ENCODE data around the gene EIF4E1B.

Gene EIF4E1B

DNA sequence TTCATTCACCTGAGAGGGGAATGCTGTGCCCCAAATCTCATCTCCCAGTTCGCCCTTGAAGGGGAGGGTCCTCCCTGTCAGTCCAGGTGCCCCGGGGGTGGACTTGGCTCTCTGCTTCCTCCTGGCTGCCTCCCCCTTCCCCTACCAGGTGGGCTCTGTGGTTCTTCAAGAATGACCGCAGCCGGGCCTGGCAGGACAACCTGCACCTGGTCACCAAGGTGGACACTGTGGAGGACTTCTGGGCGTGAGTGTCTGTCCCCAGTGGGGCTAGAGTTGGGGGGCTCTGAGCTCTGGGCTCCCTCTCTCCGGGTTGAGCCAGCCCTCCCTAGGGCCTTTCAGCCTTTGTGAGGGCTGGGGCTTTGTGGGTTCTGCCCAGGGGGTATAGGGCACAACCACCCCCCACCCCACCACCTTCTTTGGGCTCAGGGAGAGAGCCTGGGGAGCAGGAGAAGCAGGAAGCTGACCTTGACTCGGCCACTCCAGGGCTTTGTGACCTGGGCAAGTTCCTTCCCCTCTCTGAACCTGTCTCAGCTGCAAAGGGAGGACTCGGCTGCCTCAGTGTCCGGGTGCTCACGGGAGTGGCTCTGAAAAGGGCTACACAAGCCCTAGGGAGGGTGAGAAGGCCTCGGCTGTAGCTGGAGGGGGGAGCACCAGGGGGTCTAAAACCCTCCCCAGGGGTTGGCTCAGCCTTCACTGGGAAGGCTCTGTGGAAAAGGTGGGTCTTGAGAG, 13.2 kb downstream of the EIF4E1B start:
- Histone ChIP-seq H3K4me3 (IDR thresholded peaks at IDR 0.05; ENCODE audit: insufficient read depth, low read depth, low read length) (no peak overlapping the region), H3K4me1 (ENCODE audit: low read depth, poor library complexity, severe bottlenecking) (peaks cover 10% of the 10 kb centered on the region), H3K4me2 (no peak overlapping the region), H4K20me1 (ENCODE audit: insufficient read depth) (no peaks in the 10 kb centered on the region), H3K27me3 (ENCODE audit: insufficient read depth, low read depth) (no peaks in the 10 kb centered on the region), H3K9ac (no peak overlapping the region), H3K79me2 (ENCODE audit: insufficient read depth, low read depth) (no peaks in the 10 kb centered on the region), H3K27ac (no peak overlapping the region), H2AFZ (ENCODE audit: low read depth) (no peak overlapping the region), H3K36me3 (ENCODE audit: insufficient read depth) (no peaks in the 10 kb centered on the region)
- TF ChIP-seq, protein P1, sequence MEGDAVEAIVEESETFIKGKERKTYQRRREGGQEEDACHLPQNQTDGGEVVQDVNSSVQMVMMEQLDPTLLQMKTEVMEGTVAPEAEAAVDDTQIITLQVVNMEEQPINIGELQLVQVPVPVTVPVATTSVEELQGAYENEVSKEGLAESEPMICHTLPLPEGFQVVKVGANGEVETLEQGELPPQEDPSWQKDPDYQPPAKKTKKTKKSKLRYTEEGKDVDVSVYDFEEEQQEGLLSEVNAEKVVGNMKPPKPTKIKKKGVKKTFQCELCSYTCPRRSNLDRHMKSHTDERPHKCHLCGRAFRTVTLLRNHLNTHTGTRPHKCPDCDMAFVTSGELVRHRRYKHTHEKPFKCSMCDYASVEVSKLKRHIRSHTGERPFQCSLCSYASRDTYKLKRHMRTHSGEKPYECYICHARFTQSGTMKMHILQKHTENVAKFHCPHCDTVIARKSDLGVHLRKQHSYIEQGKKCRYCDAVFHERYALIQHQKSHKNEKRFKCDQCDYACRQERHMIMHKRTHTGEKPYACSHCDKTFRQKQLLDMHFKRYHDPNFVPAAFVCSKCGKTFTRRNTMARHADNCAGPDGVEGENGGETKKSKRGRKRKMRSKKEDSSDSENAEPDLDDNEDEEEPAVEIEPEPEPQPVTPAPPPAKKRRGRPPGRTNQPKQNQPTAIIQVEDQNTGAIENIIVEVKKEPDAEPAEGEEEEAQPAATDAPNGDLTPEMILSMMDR (conservative IDR thresholded peaks at IDR 0.05; ENCODE audit: low read depth, low read length): no peak

DNA sequence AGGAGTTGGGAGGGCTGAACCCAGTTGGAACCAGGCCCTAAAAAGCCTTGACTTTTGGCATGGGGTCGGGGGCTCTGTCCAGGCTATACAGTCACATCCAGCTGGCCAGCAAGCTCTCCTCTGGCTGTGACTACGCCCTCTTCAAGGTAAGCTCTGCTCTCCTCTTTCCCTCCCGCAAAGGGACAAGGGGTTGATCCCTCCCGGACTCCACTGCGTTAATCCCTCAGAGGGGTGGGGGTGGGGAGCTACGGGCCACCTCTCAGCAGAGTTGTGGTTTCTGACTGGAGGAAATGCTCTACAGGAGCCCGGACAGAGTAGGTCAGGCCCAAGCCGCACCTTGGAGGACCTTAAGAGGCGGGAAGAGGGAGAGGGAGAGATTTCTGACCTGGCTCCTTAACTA, 13.8 kb downstream of the EIF4E1B start:
- TF ChIP-seq, protein P1 (conservative IDR thresholded peaks at IDR 0.05; ENCODE audit: low read depth, low read length): no peak
- H2AFZ ChIP-seq (ENCODE audit: low read depth): no peak overlapping the region
- no peak overlapping the region for H3K9ac ChIP-seq
- peaks cover 15% of the 10 kb centered on the region for H3K4me1 ChIP-seq (ENCODE audit: low read depth, poor library complexity, severe bottlenecking)
- H4K20me1 ChIP-seq (ENCODE audit: insufficient read depth): no peaks in the 10 kb centered on the region
- no peaks in the 10 kb centered on the region for H3K36me3 ChIP-seq (ENCODE audit: insufficient read depth)
- H3K79me2 ChIP-seq (ENCODE audit: insufficient read depth, low read depth): no peaks in the 10 kb centered on the region
- H3K27me3 ChIP-seq (ENCODE audit: insufficient read depth, low read depth): no peaks in the 10 kb centered on the region
- no peak overlapping the region for H3K4me3 ChIP-seq (IDR thresholded peaks at IDR 0.05; ENCODE audit: insufficient read depth, low read depth, low read length)
- H3K27ac ChIP-seq: no peak overlapping the region
- no peak overlapping the region for H3K4me2 ChIP-seq

DNA sequence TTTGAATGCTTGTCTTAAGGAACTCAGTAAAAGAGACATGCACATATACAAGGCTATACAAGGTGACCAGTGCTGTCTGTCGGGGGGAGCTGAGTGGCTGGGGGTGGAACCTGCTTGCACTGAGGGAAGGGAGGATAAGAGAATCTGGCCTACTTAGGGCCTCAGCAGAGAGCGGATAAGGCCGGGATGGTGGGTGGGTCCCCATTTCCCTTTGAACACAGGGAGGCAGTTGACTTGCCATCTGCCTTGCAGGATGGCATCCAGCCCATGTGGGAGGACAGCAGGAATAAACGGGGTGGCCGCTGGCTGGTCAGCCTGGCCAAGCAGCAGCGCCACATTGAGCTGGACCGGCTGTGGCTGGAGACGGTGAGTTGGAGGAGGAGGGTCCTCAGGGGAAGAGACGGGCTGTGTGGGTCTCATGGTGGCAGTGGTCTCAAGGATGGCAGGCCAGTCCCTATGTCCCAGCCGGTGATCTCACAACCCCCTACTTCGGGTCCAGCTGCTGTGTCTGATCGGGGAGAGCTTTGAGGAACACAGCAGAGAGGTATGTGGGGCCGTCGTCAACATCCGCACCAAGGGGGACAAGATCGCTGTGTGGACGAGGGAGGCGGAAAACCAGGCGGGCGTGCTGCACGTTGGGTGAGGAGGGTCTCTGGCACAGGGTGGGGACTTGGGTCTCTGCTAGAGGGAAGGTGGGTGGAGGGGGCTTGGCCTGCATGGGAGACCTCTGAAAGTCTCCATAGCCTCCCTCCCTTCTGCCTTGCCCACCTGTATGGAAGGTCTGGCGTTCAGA, 14.6 kb downstream of the EIF4E1B start:
- Histone ChIP-seq H3K4me3 (IDR thresholded peaks at IDR 0.05; ENCODE audit: insufficient read depth, low read depth, low read length) (no peak overlapping the region), H3K4me1 (ENCODE audit: low read depth, poor library complexity, severe bottlenecking) (peaks cover 15% of the 10 kb centered on the region), H3K27me3 (ENCODE audit: insufficient read depth, low read depth) (no peaks in the 10 kb centered on the region), H2AFZ (ENCODE audit: low read depth) (no peak overlapping the region), H3K9ac (no peak overlapping the region), H3K79me2 (ENCODE audit: insufficient read depth, low read depth) (no peaks in the 10 kb centered on the region), H3K36me3 (ENCODE audit: insufficient read depth) (no peaks in the 10 kb centered on the region), H3K27ac (no peak overlapping the region), H3K4me2 (no peak overlapping the region), H4K20me1 (ENCODE audit: insufficient read depth) (no peaks in the 10 kb centered on the region)
- TF ChIP-seq, protein P1 (conservative IDR thresholded peaks at IDR 0.05; ENCODE audit: low read depth, low read length): no peak

DNA sequence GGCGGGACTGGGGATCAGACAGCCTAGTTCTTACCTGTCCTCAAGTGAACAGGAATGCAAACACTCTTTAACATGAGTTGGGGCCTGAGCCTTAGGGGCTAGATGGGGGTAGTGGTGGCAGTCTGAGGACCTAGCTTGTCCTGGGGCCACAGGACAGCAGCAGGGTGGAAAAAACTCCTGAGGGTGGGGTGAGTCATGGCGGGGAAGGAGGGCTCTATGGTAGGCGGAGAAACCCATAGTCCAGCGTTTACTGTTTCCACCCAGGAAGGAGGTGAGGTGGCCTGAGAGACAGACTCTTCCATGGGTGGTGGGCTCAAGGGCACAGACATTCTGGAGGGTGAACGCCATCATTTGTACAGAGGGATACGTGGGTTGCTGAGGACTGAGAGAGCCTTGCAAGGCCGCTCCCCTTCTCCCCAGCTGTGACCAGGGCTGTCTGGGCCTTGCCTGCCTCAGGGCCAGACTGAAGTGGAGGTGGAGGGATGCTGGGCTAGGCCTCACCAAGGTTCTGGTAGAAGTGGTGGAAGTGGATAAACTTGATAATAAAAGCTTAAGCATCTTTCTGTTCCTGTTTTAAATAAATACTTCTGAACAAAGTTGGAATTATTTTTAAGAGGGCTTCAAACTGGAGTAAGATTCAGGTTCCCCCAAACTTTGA, 15.7 kb downstream of the EIF4E1B start:
- no peaks in the 10 kb centered on the region for H3K79me2 ChIP-seq (ENCODE audit: insufficient read depth, low read depth)
- no peaks in the 10 kb centered on the region for H3K36me3 ChIP-seq (ENCODE audit: insufficient read depth)
- H2AFZ ChIP-seq (ENCODE audit: low read depth): peak overlapping the region; percentile 77
- peak overlapping the region; percentile 61; the same call in 1 of the 2 replicates for H3K4me2 ChIP-seq
- H3K27me3 ChIP-seq (ENCODE audit: insufficient read depth, low read depth): no peaks in the 10 kb centered on the region
- no peaks in the 10 kb centered on the region for H4K20me1 ChIP-seq (ENCODE audit: insufficient read depth)
- H3K27ac ChIP-seq: no peak overlapping the region
- peaks cover 15% of the 10 kb centered on the region for H3K4me1 ChIP-seq (ENCODE audit: low read depth, poor library complexity, severe bottlenecking)
- H3K4me3 ChIP-seq (IDR thresholded peaks at IDR 0.05; ENCODE audit: insufficient read depth, low read depth, low read length): no peak overlapping the region
- TF ChIP-seq, protein P1 (conservative IDR thresholded peaks at IDR 0.05; ENCODE audit: low read depth, low read length): no peak
- H3K9ac ChIP-seq: peak overlapping the region; percentile 37; the same call in 1 of the 2 replicates
